T47D (cell line): ENCODE data around the gene RFX7.
"Not testable (repeated sequence)": the region's sequence is repeated elsewhere in the genome, so short reads cannot be mapped to it uniquely, and the experiment has no call there.

ENCODE experiments used
- DNase-seq, 2 experiments: peaks; one replicate each; pipeline versions ENCODE4 v3.0.0 to v3.0.0-alpha.2; 2011 to 2012; ENCODE audit warnings: low read depth in 1 of 2, low spot score in 1 of 2
- JUND ChIP-seq: IDR thresholded peaks from 2 replicates; pipeline ENCODE4 v1.6.1; 2012; ENCODE audit warnings: low read depth
- in situ Hi-C: cut with HindIII; loops from 2 replicates; pipeline ENCODE4 v1.10.0; 2016; ENCODE audit warnings: low sequenced_read_pairs, low pct_unique_long_range_greater_than_20kb

RFX7 gene

GRCh38 chr15:56185980-56186379 is 57.7 kb downstream of the RFX7 start:
- DNase-seq = no peak
- no peak for TF ChIP-seq JUND
- in situ Hi-C loops = no loop called here

GRCh38 chr15:56184516-56184915 is 59.2 kb downstream of the RFX7 start:
- no peak for TF ChIP-seq JUND
- no peak for DNase-seq
- in situ Hi-C loops = no loop called here

GRCh38 chr15:56180851-56181250 is 62.8 kb downstream of the RFX7 start:
- in situ Hi-C loops = no loop called here
- no peak for TF ChIP-seq JUND
- no peak for DNase-seq

- TF ChIP-seq JUND = no peak
- in situ Hi-C loops = no loop called here
- no peak for DNase-seq
Observed at GRCh38 chr15:56176996-56177395, 66.7 kb downstream of the RFX7 start.

- DNase-seq = no peak
- no peak for TF ChIP-seq JUND
- in situ Hi-C loops = no loop called here
Observed at GRCh38 chr15:56175788-56176187, 67.9 kb downstream of the RFX7 start.

- in situ Hi-C loops = no loop called here
- no peak for TF ChIP-seq JUND
Observed at GRCh38 chr15:56174649-56175048, 69.0 kb downstream of the RFX7 start.

GRCh38 chr15:56168394-56168793 is 75.3 kb downstream of the RFX7 start:
- DNase-seq = no peak
- TF ChIP-seq JUND = no peak

More at GRCh38 chr15:56174649-56175048, 69.0 kb downstream of the RFX7 start:
- no peak for DNase-seq

GRCh38 chr15:56165234-56165633 is 78.4 kb downstream of the RFX7 start:
- TF ChIP-seq JUND = no peak
- no peak for DNase-seq

More at GRCh38 chr15:56168394-56168793, 75.3 kb downstream of the RFX7 start:
- in situ Hi-C loops = no loop called here

GRCh38 chr15:56160966-56161365 is 82.7 kb downstream of the RFX7 start:
- in situ Hi-C loops = no loop called here
- DNase-seq = no peak
- TF ChIP-seq JUND = no peak

More at GRCh38 chr15:56165234-56165633, 78.4 kb downstream of the RFX7 start:
- in situ Hi-C loops = no loop called here

- in situ Hi-C loops = no loop called here
- no peak for DNase-seq
- TF ChIP-seq JUND = no peak
Observed at GRCh38 chr15:56156877-56157276, 86.8 kb downstream of the RFX7 start.

- in situ Hi-C loops, DNase-seq: not testable (repeated sequence)
Observed at GRCh38 chr15:56155278-56155677, 88.4 kb downstream of the RFX7 start.

- in situ Hi-C loops, DNase-seq: not testable (repeated sequence)
Observed at GRCh38 chr15:56154768-56155167, 88.9 kb downstream of the RFX7 start.

GRCh38 chr15:56150204-56150603 is 93.5 kb downstream of the RFX7 start:
- TF ChIP-seq JUND = no peak
- in situ Hi-C loops = no loop called here
- no peak for DNase-seq

- TF ChIP-seq JUND = no peak
- in situ Hi-C loops = no loop called here
- no peak for DNase-seq
Observed at GRCh38 chr15:56148064-56148463, 95.6 kb downstream of the RFX7 start.
